GM12878 (cell line): Measurements from ENCODE around the gene NRG3. TPM values are rescaled to one million over a fixed set of nuclear protein-coding genes. Genes with fewer than 3 reads are reported as not detected.

Experiments used
- ATAC-seq: fragments of 200-7000 bp; cut with Tn5 transposase; 3 replicates; pipeline ENCODE4 v1.9.1; 2020; ENCODE audit warnings: mild to moderate bottlenecking, moderate library complexity
- BruUV-seq: library from RNA; stranded (reverse); fragments of 400-500 nt; replicated peaks from 2 replicates; lab custom pipeline; 2021; lab: Mats Ljungman, UMichigan
- CTCF ChIA-PET: fragments of 300-600 bp; sonication (Branson Sonifier 250); formaldehyde crosslinking; extraction: SDS; loops from one replicate; lab custom pipeline; 2021; ENCODE audit warnings: inconsistent platforms; lab: Yijun Ruan, JAX
- POLR2A ChIA-PET: fragments of 350-600 bp; formaldehyde crosslinking; extraction: SDS; loops from one replicate; lab custom pipeline; 2021; ENCODE audit warnings: inconsistent platforms; lab: Charles Lee
- RAD21 ChIA-PET: fragments of 300-600 bp; sonication (Branson Sonifier 250); formaldehyde crosslinking; loops from one replicate; lab custom pipeline; 2023; ENCODE audit warnings: antibody characterized with exemption; ENCODE audit not compliant: unreplicated experiment; lab: Charles Lee
- SMC1A ChIA-PET: fragments of 300-600 bp; sonication (Branson Sonifier 250); formaldehyde crosslinking; loops from one replicate; lab custom pipeline; 2023; ENCODE audit not compliant: unreplicated experiment, uncharacterized antibody; lab: Charles Lee
- DNase-seq: peaks from one replicate; pipeline ENCODE4 v3.0.0-alpha.2; 2011; ENCODE audit warnings: low read depth, low spot score
- FAIRE-seq: peaks from 3 replicates; lab custom pipeline; 2011; peaks lifted over from hg19 to GRCh38; lab: Jason Lieb, UNC
- H2AFZ ChIP-seq: 2 replicates; pipeline ENCODE4 v1.6.0; 2011; ENCODE audit warnings: low read depth, low read length, control low read depth; ENCODE audit not compliant: control insufficient read depth
- H3K27ac ChIP-seq: 2 replicates; pipeline ENCODE4 v1.5.1; 2011; ENCODE audit warnings: control low read depth; ENCODE audit not compliant: control insufficient read depth, insufficient read depth
- H3K27me3 ChIP-seq, 2 experiments: replicated peaks in 1 of 2; 2 replicates each; pipeline versions ENCODE4 v1.6.0 to v1.6.1; 2011; ENCODE audit warnings: low read length in 1 of 2; ENCODE audit not compliant: control insufficient read depth in 2 of 2, insufficient read depth in 2 of 2
- H3K36me3 ChIP-seq, 2 experiments: 2 replicates each; pipeline ENCODE4 v1.5.1; 2011; ENCODE audit warnings: low read length in 1 of 2; ENCODE audit not compliant: control insufficient read depth in 2 of 2, insufficient read depth in 2 of 2
- H3K4me1 ChIP-seq: 2 replicates; pipeline ENCODE4 v1.6.1; 2011; ENCODE audit warnings: mild to moderate bottlenecking, low read length, moderate library complexity, mixed read lengths; ENCODE audit not compliant: control insufficient read depth, insufficient read depth
- H3K4me2 ChIP-seq: 2 replicates; pipeline ENCODE4 v1.6.0; 2011; ENCODE audit warnings: control low read depth; ENCODE audit not compliant: control insufficient read depth, insufficient read depth
- H3K4me3 ChIP-seq: fragments of 200-600 bp; sonication (generic); 2 replicates; pipeline ENCODE4 v1.5.1; 2016
- H3K79me2 ChIP-seq: 2 replicates; pipeline ENCODE4 v1.6.0; 2011; ENCODE audit warnings: low read length; ENCODE audit not compliant: control insufficient read depth, insufficient read depth
- H3K9ac ChIP-seq: 2 replicates; pipeline ENCODE4 v1.8.0; 2011; ENCODE audit warnings: low read length, control low read depth, mixed read lengths; ENCODE audit not compliant: control insufficient read depth, insufficient read depth
- H3K9me3 ChIP-seq: replicated peaks from 3 replicates; pipeline ENCODE4 v1.5.1; 2011; ENCODE audit warnings: mild to moderate bottlenecking, low read length; ENCODE audit not compliant: control insufficient read depth, insufficient read depth
- H4K20me1 ChIP-seq: 2 replicates; pipeline ENCODE4 v1.6.0; 2011; ENCODE audit not compliant: control insufficient read depth, insufficient read depth
- KAT2A ChIP-seq: conservative IDR thresholded peaks from 2 replicates; pipeline ENCODE4 v1.6.1; 2011; ENCODE audit warnings: low read depth, low read length; ENCODE audit not compliant: control insufficient read depth
- MXI1 ChIP-seq: fragments of 150-350 bp; IDR thresholded peaks from 2 replicates; pipeline ENCODE4 v1.6.1; 2011; ENCODE audit warnings: low read depth, mild to moderate bottlenecking, inconsistent platforms, low read length, improper control_type of control experiment
- NRF1 ChIP-seq: conservative IDR thresholded peaks from 2 replicates; pipeline ENCODE4 v1.6.1; 2011; ENCODE audit warnings: mild to moderate bottlenecking, low read depth, low read length, improper control_type of control experiment
- POLR2A ChIP-seq: IDR thresholded peaks from 2 replicates; pipeline ENCODE4 v1.6.1; 2011; ENCODE audit warnings: low read depth, mild to moderate bottlenecking, low read length
- REST ChIP-seq: IDR thresholded peaks from 2 replicates; pipeline ENCODE4 v1.6.1; 2012; ENCODE audit warnings: mild to moderate bottlenecking, low read depth, low read length
- STAT1 ChIP-seq: fragments of 450-650 bp; conservative IDR thresholded peaks from 2 replicates; pipeline ENCODE4 v1.6.1; 2014; ENCODE audit warnings: antibody characterized with exemption, mild to moderate bottlenecking
- ZNF274 ChIP-seq: IDR thresholded peaks from one replicate; pipeline ENCODE4 v1.8.0; 2011; ENCODE audit not compliant: insufficient read length, insufficient read depth
- WGBS: methylation state at CpG from one replicate; pipeline ENCODE4 v1.1.6; 2016; ENCODE audit warnings: low lambda C conversion rate; ENCODE audit not compliant: insufficient replicate concordance, insufficient coverage; ENCODE audit errors: missing lambda C conversion rate; 5-methylcytosine and 5-hydroxymethylcytosine counted together
- in situ Hi-C: fragments of 300-500 bp; cut with MboI; formaldehyde crosslinking; loops from 9 replicates; pipeline ENCODE4 v1.14.3; 2018; ENCODE audit warnings: mixed read lengths
- intact Hi-C: fragments of 100-400 bp; cut with micrococcal nuclease; formaldehyde crosslinking; loops from one replicate; pipeline ENCODE4 v1.14.2; 2022; ENCODE audit not compliant: unreplicated experiment
- polyA plus RNA-seq, 11 experiments: library from polyadenylated mRNA; depleted of rRNA in 4 of 11; unstranded in 6 of 11; stranded (reverse) in 5 of 11; fragments of >200 nt; fragmentation: Nextera tagmentation in 4 of 11; fragmentation: Illumina TruSeq in 1 of 11; extraction: Ambion mirVana in 4 of 11; extraction: Trizol in 1 of 11; gene quantifications; 1 replicate in 1 of 11; 2 replicates in 10 of 11; pipeline versions ENCODE4 v1.2.1 to v1.2.3, GENCODE V29; 2011 to 2016; ENCODE audit warnings: inconsistent platforms in 2 of 11, missing spikeins in 2 of 11, low read depth in 1 of 11
- total RNA-seq, 4 experiments: library from RNA; depleted of rRNA in 3 of 4; stranded (reverse); fragments of >200 nt in 3 of 4; fragmentation: Illumina TruSeq in 1 of 4; extraction: Trizol in 1 of 4; gene quantifications; 2 replicates each; pipeline versions ENCODE4 v1.2.1 to v1.2.3, GENCODE V29; 2013 to 2021
- TF ChIP-seq, protein P1 (sequence below): fragments of 450-650 bp; IDR thresholded peaks from 2 replicates; pipeline ENCODE4 v1.6.1; 2017; ENCODE audit warnings: mild to moderate bottlenecking
- TF ChIP-seq, protein P2 (sequence below): fragments of 450-650 bp; IDR thresholded peaks from 2 replicates; pipeline ENCODE4 v1.6.1; 2016; ENCODE audit warnings: mild to moderate bottlenecking, moderate library complexity, borderline replicate concordance

NRG3 gene
- total and polyA plus RNA-seq, 10 of the 15 experiments (the other 5 are each of a cell fraction or from before 2014, with no cell fraction given) = 0.03 to 0.41 (median 0.17) TPM; not detected in 3

- Histone ChIP-seq H4K20me1 (no peaks in the 10 kb centered on the region), H3K36me3 (no peaks in the 10 kb centered on the region), H3K9ac (no peak overlapping the region), H3K9me3 (no peaks in the 10 kb centered on the region), H3K4me1 (no peaks in the 10 kb centered on the region), H3K4me2 (no peak overlapping the region), H3K27ac (no peak overlapping the region), H3K27me3 (no peaks in the 10 kb centered on the region), H3K4me3 (no peak overlapping the region), H3K79me2 (no peaks in the 10 kb centered on the region), H2AFZ (no peak overlapping the region)
- DNase-seq (no peak), FAIRE-seq (no peak), ATAC-seq (no peak)
- in situ Hi-C loops = no loop called here
- POLR2A ChIA-PET = no interaction called here
- CTCF ChIA-PET = no interaction called here
- SMC1A ChIA-PET = no interaction called here
- no TSS peak for BruUV-seq
- WGBS = 0% methylated on average over 1 of the region's 1 CpG
- RAD21 ChIA-PET = no interaction called here
- intact Hi-C loops = no loop called here
- TF ChIP-seq, protein P1, sequence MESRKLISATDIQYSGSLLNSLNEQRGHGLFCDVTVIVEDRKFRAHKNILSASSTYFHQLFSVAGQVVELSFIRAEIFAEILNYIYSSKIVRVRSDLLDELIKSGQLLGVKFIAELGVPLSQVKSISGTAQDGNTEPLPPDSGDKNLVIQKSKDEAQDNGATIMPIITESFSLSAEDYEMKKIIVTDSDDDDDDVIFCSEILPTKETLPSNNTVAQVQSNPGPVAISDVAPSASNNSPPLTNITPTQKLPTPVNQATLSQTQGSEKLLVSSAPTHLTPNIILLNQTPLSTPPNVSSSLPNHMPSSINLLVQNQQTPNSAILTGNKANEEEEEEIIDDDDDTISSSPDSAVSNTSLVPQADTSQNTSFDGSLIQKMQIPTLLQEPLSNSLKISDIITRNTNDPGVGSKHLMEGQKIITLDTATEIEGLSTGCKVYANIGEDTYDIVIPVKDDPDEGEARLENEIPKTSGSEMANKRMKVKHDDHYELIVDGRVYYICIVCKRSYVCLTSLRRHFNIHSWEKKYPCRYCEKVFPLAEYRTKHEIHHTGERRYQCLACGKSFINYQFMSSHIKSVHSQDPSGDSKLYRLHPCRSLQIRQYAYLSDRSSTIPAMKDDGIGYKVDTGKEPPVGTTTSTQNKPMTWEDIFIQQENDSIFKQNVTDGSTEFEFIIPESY = no peak
- TF ChIP-seq REST = no peak
- TF ChIP-seq KAT2A = no peak
- no peak for TF ChIP-seq NRF1
- no peak for TF ChIP-seq MXI1
- TF ChIP-seq POLR2A = no peak
- TF ChIP-seq, protein P2, sequence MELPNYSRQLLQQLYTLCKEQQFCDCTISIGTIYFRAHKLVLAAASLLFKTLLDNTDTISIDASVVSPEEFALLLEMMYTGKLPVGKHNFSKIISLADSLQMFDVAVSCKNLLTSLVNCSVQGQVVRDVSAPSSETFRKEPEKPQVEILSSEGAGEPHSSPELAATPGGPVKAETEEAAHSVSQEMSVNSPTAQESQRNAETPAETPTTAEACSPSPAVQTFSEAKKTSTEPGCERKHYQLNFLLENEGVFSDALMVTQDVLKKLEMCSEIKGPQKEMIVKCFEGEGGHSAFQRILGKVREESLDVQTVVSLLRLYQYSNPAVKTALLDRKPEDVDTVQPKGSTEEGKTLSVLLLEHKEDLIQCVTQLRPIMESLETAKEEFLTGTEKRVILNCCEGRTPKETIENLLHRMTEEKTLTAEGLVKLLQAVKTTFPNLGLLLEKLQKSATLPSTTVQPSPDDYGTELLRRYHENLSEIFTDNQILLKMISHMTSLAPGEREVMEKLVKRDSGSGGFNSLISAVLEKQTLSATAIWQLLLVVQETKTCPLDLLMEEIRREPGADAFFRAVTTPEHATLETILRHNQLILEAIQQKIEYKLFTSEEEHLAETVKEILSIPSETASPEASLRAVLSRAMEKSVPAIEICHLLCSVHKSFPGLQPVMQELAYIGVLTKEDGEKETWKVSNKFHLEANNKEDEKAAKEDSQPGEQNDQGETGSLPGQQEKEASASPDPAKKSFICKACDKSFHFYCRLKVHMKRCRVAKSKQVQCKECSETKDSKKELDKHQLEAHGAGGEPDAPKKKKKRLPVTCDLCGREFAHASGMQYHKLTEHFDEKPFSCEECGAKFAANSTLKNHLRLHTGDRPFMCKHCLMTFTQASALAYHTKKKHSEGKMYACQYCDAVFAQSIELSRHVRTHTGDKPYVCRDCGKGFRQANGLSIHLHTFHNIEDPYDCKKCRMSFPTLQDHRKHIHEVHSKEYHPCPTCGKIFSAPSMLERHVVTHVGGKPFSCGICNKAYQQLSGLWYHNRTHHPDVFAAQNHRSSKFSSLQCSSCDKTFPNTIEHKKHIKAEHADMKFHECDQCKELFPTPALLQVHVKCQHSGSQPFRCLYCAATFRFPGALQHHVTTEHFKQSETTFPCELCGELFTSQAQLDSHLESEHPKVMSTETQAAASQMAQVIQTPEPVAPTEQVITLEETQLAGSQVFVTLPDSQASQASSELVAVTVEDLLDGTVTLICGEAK = no peak
- no peak for TF ChIP-seq STAT1
- no peak for TF ChIP-seq ZNF274
Observed at GRCh38 chr10:82515256-82515655, 640.3 kb downstream of the NRG3 start.
